Measurements from ENCODE around the gene FOXA3. TPM values are rescaled to one million over a fixed set of nuclear protein-coding genes. Genes with fewer than 3 reads are reported as not detected.

Gene FOXA3
- total and polyA plus RNA-seq, 2 donors (not counting 3 experiments of a cell fraction or from before 2014, with no cell fraction given): 0.06 TPM; not detected in 1

DNA sequence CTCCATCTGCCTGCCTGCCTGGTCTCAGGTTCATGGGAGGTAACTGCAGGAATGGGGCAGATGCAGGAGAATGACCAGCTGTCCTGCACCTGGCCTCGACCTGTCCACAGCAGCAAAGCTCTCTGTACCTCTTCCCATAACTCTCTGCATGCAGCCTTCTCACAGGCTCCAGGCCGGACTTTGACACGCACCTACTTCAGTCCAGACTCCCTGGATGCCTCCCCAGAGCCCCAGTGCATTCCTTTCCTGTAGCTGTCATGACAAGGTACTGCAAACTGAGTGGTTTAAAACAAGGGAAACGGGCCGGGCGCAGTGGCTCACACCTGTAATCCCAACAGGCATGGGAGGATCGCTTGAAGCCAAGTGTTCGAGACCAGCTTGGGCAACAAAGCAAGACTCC, 47.2 kb downstream of the FOXA3 start:
- H3K9ac ChIP-seq (replicated peaks; ENCODE audit: extremely low read depth, insufficient read depth, low read length): no peak overlapping the region
- no peak overlapping the region for H3K27ac ChIP-seq (ENCODE audit: insufficient read depth, low read depth, low read length)
- no TSS peak for BruUV-seq (replicated peaks)
- H3K4me2 ChIP-seq (ENCODE audit: insufficient read depth, low read length): no peak overlapping the region
- TF ChIP-seq GATA2 (IDR thresholded peaks at IDR 0.05; ENCODE audit: insufficient read depth, insufficient read length, low read depth, low read length): no peak
- no peak for TF ChIP-seq MYC (IDR thresholded peaks at IDR 0.05; ENCODE audit: low read depth, low read length)
- TF ChIP-seq, protein P1, sequence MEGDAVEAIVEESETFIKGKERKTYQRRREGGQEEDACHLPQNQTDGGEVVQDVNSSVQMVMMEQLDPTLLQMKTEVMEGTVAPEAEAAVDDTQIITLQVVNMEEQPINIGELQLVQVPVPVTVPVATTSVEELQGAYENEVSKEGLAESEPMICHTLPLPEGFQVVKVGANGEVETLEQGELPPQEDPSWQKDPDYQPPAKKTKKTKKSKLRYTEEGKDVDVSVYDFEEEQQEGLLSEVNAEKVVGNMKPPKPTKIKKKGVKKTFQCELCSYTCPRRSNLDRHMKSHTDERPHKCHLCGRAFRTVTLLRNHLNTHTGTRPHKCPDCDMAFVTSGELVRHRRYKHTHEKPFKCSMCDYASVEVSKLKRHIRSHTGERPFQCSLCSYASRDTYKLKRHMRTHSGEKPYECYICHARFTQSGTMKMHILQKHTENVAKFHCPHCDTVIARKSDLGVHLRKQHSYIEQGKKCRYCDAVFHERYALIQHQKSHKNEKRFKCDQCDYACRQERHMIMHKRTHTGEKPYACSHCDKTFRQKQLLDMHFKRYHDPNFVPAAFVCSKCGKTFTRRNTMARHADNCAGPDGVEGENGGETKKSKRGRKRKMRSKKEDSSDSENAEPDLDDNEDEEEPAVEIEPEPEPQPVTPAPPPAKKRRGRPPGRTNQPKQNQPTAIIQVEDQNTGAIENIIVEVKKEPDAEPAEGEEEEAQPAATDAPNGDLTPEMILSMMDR (IDR thresholded peaks at IDR 0.05; ENCODE audit: extremely low read depth in 1 of 2, insufficient read depth in 1 of 2, low read depth in 1 of 2, low read length in 2 of 2): no peak
- TF ChIP-seq EZH2 (IDR thresholded peaks at IDR 0.05; ENCODE audit: borderline replicate concordance, low read depth, low read length, severe bottlenecking): no peak
- no peak for TF ChIP-seq POLR2A (IDR thresholded peaks at IDR 0.05; ENCODE audit: low read depth, low read length)
- TF ChIP-seq, protein P2, sequence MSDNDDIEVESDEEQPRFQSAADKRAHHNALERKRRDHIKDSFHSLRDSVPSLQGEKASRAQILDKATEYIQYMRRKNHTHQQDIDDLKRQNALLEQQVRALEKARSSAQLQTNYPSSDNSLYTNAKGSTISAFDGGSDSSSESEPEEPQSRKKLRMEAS (IDR thresholded peaks at IDR 0.05; ENCODE audit: insufficient read depth, insufficient read length): no peak
- no peak for TF ChIP-seq POLR2AphosphoS5 (IDR thresholded peaks at IDR 0.05; ENCODE audit: insufficient read depth, low read depth, low read length)
- TF ChIP-seq JUN (IDR thresholded peaks at IDR 0.05; ENCODE audit: borderline replicate concordance, insufficient read depth, insufficient read length, low read depth): no peak
- TF ChIP-seq FOS (IDR thresholded peaks at IDR 0.05; ENCODE audit: borderline replicate concordance, insufficient read depth, low read length): no peak
- H3K79me2 ChIP-seq (ENCODE audit: control insufficient read depth, insufficient read depth, low read length): no peaks in the 10 kb centered on the region
- intact Hi-C loops (cut with micrococcal nuclease): no loop called here
- CTCF ChIA-PET: interaction anchor here (1.0 kb wide), 1 partner anchor 8 kb away, joined by 4 read pairs; no protein-coding TSS in a partner anchor
- FAIRE-seq (no peak), DNase-seq (ENCODE audit: low read depth, low spot score) (no peak)
- POLR2A ChIA-PET: no interaction called here
- no peaks in the 10 kb centered on the region for H3K4me1 ChIP-seq (ENCODE audit: control insufficient read depth, extremely low read depth, insufficient read depth, low read length)
- no peak overlapping the region for H2AFZ ChIP-seq (ENCODE audit: low read depth, low read length)
- H3K27me3 ChIP-seq (ENCODE audit: control insufficient read depth in 2 of 2, insufficient read depth in 2 of 2, low read length in 2 of 2): no peaks in the 10 kb centered on the region
- dilution Hi-C loops (cut with MboI; ENCODE audit: extremely low pct_ligation_motif_present, low sequenced_read_pairs): no loop called here
- no peaks in the 10 kb centered on the region for H4K20me1 ChIP-seq (replicated peaks; ENCODE audit: control insufficient read depth, extremely low read depth, insufficient read depth, low read length)
- H3K4me3 ChIP-seq (replicated peaks in 1 of 3; ENCODE audit: insufficient read depth in 1 of 3, low read depth in 1 of 3, low read length in 3 of 3): no peak overlapping the region
- no peaks in the 10 kb centered on the region for H3K9me1 ChIP-seq (replicated peaks; ENCODE audit: control insufficient read depth, extremely low read depth, insufficient read depth, low read length)
- no peaks in the 10 kb centered on the region for H3K36me3 ChIP-seq (ENCODE audit: control insufficient read depth in 2 of 2, extremely low read depth in 1 of 2, insufficient read depth in 2 of 2, low read length in 2 of 2)
- no peaks in the 10 kb centered on the region for H3K9me3 ChIP-seq (replicated peaks; ENCODE audit: control insufficient read depth, insufficient read depth, low read length)
